ENCODE data around the gene ABLIM2.

Gene ABLIM2

GRCh38 chr4:8101213-8102075 is 57.2 kb downstream of the ABLIM2 start:
- ATAC-seq: no peak

- ATAC-seq: no peak
Observed at GRCh38 chr4:8099981-8100464, 58.6 kb downstream of the ABLIM2 start.

DNA sequence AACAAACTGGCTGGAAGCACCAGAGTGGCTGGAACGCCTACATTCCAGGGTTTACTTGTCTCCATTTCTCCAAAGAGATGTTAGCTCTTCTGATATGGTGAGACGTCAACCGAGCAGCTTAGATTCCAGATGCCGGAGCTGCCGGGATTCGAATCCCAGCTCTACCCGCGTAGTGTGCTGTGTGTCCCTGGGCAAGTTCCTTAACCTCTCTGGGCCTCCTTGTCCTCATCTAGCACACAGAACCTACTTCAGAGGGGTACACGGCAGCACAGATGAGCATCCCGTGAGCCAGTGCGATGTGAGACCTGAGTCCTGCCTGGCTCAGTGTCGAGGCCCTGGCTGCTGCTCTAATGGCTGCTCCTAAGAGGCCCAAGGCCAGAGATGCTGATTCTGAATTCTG is 60.1 kb downstream of the ABLIM2 start:
- no peak for ATAC-seq

DNA sequence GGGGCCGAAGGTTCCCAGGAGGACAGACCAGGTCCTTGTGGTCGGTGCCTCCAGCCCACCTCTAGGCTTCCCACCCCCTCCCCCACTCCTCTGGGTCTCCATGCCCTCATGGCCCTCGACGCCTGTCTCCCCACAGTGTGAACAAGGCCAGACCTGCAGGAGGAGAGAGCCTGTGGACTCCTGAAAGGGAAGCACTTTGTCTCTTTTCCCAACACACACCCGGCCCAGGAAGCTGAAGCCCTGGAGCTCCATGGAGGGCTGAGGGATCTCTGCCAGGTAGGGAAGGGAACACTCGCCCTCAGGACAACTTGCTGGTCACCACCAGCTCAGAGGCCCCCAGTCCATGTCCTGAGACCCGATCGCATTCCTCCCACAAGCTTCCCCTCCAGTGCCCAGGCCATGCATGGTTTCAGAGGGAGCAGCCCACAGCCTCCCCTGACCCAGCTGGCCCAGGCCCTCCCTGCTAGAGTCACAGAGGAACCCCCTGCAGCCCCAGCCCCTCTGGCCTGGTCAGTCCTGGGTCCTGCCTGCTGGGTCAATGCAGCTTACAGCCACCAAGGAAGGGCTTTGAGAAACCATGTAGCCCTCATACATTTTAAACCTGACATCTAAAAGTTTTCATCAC is 60.8 kb downstream of the ABLIM2 start:
- no peak for ATAC-seq

GRCh38 chr4:8097141-8097541 is 61.5 kb downstream of the ABLIM2 start:
- no peak for ATAC-seq

DNA sequence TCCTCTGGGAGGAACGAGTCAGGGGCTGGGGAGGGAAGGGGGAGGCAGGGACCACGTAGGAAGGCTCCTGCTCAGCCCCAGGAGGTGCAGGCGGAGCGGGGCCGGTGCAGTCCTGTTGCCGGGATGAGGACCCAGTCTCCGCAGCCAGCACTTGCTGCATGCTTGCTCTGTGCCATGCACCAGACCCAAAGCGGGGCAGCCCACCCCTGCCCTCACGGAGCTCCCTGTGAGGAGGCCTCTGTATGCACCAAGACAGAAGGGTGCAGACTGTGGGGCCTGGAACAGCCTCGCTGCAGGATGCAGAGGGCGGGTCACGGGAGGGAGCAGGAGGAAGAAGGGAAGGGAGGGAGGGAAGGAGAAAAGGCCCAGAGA is 61.9 kb downstream of the ABLIM2 start:
- ATAC-seq: no peak

DNA sequence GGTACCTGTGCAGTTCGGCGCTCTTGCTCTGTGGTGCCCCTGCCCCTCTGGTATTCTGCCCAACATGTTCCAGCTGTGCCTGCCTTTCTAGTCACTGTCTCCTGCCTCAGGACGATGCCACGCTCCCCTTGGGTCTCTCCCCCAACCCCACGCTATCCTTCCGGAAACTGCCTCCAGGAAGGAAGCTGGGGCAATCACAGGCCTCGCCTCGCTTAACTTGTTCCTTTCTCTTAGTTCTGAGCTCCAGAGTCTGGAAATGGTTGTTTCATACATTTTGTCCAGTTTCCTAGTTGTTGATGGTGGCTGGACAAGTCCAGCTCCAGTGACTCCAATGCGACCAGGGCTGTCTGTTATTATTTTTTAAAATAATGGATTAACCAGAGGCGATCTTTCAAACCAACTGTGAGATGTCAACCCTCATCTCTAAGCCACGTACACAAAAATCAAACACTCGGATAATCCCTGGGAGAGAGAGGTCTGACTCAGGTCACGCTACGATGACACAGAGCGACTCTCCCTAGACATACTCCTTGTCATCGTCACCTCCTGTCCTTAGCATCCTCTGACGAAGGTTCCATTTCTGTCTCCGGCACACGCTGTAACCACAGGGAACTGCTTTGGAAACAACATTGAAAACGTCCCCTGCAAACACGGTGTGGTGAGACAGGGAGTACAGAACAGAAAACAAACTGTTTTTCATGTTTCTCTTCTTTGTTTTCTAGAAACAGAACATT is 62.5 kb downstream of the ABLIM2 start:
- ATAC-seq: no peak

- no peak for ATAC-seq
Observed at GRCh38 chr4:8093587-8094274, 64.9 kb downstream of the ABLIM2 start.

DNA sequence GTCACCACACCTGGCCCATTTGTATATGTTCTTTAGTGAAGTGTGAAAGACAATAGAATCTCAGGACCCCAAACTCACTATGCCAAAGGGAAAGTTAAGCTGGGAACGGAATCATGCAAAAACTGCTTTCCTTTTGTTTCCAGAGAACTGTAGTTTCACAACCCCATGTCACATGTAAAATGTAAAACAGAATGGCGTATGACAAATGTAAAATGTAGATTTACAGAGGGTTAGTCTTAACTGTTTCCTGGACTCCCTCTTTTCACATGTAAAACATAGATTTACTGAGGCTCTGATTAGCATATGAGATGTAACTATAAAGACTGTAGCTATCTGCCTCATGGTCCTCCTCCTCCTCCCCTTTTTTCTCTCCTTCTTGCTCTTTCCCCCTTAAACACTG is 66.3 kb downstream of the ABLIM2 start:
- no peak for ATAC-seq

DNA sequence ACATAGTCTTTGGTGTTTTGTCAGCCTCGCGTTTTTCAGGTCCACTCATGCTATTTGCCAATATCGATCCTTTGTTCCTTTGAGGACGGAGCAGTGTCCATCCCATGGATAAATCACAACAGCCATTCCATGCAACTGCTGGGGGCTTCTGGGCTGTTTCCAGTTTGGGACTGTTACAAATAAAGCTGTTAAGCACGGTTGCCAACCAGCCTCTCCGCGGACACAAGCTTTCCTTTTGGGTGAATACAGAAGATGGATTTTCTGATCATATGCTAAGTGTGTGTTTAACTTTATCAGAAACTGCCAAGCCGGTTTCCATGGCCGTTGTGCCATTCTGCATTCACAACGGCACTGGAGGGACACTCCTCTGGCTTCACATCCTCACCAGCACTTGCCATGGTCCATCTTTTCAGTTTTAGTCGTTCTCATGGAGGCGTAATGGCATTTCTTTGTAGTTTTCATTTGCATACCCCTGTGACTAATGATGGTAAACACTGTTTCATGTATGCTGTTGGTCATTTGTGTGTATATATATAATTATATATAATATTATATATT is 67.8 kb downstream of the ABLIM2 start:
- ATAC-seq: no peak

GRCh38 chr4:8090312-8090711 is 68.3 kb downstream of the ABLIM2 start:
- no peak for ATAC-seq

DNA sequence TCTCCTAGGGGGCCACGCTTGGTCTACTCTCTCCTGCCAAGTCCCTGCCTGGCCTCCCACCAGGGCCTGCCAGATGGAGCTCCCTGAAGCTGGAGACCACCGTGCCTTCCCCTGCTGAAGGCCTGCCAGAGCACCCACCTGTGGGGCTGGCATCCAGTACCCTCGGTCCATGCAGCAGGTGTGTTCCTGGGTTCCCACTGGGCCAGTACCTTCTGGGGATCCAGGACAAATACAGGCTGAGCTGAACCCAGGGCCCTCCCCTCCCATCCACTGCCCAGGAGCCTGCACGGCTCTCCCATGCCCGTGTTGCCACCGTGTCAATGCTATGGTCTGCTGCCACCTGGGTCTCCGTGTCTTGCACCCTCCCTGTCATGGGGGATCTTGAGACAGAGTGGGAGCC is 68.8 kb downstream of the ABLIM2 start:
- peak in 1 of 2 donors; percentile 24 for ATAC-seq

DNA sequence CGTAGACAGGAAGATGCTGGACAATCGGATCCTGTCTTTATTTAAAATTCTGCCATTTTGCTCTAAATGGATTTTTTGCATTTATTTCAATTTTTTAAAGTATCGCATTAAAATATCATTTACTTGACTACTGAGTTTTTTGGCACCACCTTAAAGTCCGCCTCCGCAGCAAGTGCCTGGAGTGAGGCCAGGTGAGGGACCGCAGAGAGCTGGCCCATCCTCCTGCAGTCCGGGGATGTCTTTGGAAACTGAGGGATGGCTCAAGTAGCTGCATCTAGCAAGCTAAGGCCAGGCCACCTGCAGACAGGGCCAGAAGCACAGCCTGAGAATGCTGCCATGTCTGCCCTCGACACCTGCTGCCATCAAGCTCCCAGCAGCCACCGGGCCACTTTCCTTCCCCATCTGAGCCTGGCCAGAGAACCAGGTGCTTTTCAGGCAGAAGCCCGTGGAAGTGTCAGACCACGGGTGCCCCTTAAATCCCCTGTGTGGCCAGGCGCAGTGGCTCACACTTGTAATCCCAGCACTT is 69.6 kb downstream of the ABLIM2 start:
- ATAC-seq: no peak

DNA sequence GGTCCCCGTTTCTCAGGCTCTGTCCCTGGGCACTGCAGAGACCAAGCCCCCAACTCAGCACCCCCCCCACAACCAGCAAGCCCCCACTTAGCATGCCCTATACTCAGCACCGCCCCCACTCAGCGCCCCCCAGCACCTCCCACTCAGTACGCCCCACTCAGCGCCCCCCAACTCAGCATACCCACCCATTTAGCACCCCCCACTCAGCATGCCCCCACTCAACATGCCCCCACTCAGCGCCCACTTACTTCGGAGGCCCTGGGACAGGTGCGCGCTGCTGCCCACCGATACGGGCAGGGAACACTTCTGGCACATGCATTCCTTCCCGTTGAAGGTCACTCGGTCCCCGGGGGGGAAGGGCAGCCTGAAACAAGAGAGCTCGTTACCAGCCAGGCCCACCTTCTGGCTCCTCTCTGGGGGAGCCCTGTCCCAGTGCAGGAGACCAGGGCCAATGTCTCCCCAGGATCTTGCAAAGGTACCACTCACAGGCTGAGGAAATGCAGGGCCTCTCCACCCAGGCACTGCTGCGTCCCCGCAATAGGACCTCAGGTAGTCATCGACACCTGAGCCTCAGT is 70.6 kb downstream of the ABLIM2 start:
- no peak for ATAC-seq

- ATAC-seq: no peak
Observed at GRCh38 chr4:8086783-8087445, 71.7 kb downstream of the ABLIM2 start.

DNA sequence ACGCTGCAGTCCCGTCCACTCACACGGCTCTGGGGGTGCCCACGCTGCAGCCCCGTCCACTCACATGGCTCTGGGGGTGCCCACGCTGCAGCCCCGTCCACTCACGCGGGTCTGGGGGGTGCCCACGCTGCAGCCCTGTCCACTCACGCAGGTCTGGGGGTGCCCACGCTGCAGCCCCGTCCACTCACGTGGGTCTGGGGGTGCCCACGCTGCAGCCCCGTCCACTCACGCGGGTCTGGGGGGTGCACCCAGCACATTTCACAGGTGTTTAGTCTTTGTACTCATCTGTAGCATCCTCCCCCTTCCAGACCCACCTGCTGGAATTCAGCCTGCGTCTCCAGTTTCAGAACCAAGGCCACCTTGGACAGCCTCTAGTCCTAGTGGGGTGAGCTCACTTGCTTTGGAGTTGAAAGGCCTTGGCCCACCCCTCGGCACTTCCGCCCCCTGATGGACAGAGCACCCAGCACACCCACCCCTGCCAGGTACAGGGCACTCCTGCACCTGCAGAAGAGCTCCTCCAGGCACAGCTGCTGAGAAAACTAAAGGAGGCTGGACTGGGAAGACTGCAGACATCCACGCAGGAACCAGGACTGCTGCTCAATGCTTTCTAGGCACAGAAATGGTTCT is 73.0 kb downstream of the ABLIM2 start:
- no peak for ATAC-seq

DNA sequence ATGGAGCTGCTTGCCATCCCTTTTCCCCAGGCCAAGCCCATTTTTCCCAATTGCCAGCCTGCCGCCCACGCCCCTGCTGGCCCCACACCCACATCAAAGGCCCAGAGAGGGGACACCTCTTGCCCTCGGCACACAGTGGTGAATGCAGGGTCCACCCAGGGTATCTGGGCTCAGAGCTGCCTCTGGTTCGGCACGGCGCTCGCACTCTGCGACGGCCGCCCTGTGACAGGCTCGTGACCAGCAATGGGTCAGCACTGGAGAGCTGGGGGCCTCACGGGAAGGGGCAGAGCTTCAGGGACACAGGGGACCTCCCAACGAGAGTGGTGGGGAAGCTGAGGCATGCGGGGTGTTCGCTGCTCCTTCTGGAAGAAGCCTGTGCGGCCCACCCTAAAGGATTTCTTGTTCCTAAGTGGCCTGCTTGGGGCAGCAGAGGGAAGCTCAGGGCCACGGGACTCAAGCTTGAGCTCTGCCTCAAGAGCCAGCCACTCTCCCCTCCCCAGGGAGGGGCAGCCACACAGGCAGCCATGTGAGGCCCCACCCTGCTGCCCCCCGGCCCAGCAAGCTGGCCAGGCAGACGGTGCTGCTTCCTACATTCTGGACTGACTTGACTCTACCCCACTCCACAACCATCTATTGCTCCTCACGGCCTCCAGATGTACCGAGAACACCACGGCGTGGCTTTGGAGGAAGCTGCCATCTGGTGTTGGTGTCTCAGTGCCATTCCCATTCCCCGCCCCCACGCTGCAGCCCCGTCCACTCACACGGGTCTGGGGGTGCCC is 73.7 kb downstream of the ABLIM2 start:
- no peak for ATAC-seq

- ATAC-seq: no peak
Observed at GRCh38 chr4:8084031-8084660, 74.5 kb downstream of the ABLIM2 start.

- ATAC-seq: no peak
Observed at GRCh38 chr4:8083086-8083825, 75.4 kb downstream of the ABLIM2 start.
